ENCODE data around the gene MISP3. TPM values are rescaled to one million over a fixed set of nuclear protein-coding genes. Genes with fewer than 3 reads are reported as not detected.

Gene MISP3
- polyA plus RNA-seq, 4 donors = 6.7 to 9.2 (median 7.6) TPM

GRCh38 chr19:14101003-14101545 is 28.5 kb downstream of the MISP3 start:
- DNase-seq (ENCODE audit: low read depth in 4 of 4, low spot score in 3 of 4) = no peak

GRCh38 chr19:14102102-14102696 is 29.6 kb downstream of the MISP3 start:
- DNase-seq (ENCODE audit: low read depth in 4 of 4, low spot score in 3 of 4) = no peak

GRCh38 chr19:14102756-14103155 is 30.2 kb downstream of the MISP3 start:
- no peak for DNase-seq (ENCODE audit: low read depth in 4 of 4, low spot score in 3 of 4)

- DNase-seq (ENCODE audit: low read depth in 4 of 4, low spot score in 3 of 4) = no peak
Measured at GRCh38 chr19:14103310-14103709, 30.7 kb downstream of the MISP3 start.

GRCh38 chr19:14105680-14106079 is 33.1 kb downstream of the MISP3 start:
- DNase-seq (ENCODE audit: low read depth in 4 of 4, low spot score in 3 of 4) = no peak

- DNase-seq (ENCODE audit: low read depth in 4 of 4, low spot score in 3 of 4) = no peak
Measured at GRCh38 chr19:14106840-14107239, 34.3 kb downstream of the MISP3 start.

- no peak for DNase-seq (ENCODE audit: low read depth in 4 of 4, low spot score in 3 of 4)
Measured at GRCh38 chr19:14107581-14108461, 35.2 kb downstream of the MISP3 start.

- no peak for DNase-seq (ENCODE audit: low read depth in 4 of 4, low spot score in 3 of 4)
Measured at GRCh38 chr19:14110650-14111049, 38.1 kb downstream of the MISP3 start.

- DNase-seq (ENCODE audit: low read depth in 4 of 4, low spot score in 3 of 4) = no peak
Measured at GRCh38 chr19:14111486-14111885, 38.9 kb downstream of the MISP3 start.

- no peak for DNase-seq (ENCODE audit: low read depth in 4 of 4, low spot score in 3 of 4)
Measured at GRCh38 chr19:14112051-14112808, 39.6 kb downstream of the MISP3 start.

- no peak for DNase-seq (ENCODE audit: low read depth in 4 of 4, low spot score in 3 of 4)
Measured at GRCh38 chr19:14112809-14113385, 40.3 kb downstream of the MISP3 start.

GRCh38 chr19:14113762-14114414 is 41.3 kb downstream of the MISP3 start:
- no peak for DNase-seq (ENCODE audit: low read depth in 4 of 4, low spot score in 3 of 4)

GRCh38 chr19:14114439-14114838 is 41.9 kb downstream of the MISP3 start:
- no peak for DNase-seq (ENCODE audit: low read depth in 4 of 4, low spot score in 3 of 4)

GRCh38 chr19:14114854-14115253 is 42.3 kb downstream of the MISP3 start:
- DNase-seq (ENCODE audit: low read depth in 4 of 4, low spot score in 3 of 4) = no peak

- no peak for DNase-seq (ENCODE audit: low read depth in 4 of 4, low spot score in 3 of 4)
Measured at GRCh38 chr19:14115756-14116155, 43.2 kb downstream of the MISP3 start.

- no peak for DNase-seq (ENCODE audit: low read depth in 4 of 4, low spot score in 3 of 4)
Measured at GRCh38 chr19:14116525-14116917, 43.9 kb downstream of the MISP3 start.

- DNase-seq (ENCODE audit: low read depth in 4 of 4, low spot score in 3 of 4) = no peak
Measured at GRCh38 chr19:14116918-14117578, 44.5 kb downstream of the MISP3 start.

- DNase-seq (ENCODE audit: low read depth in 4 of 4, low spot score in 3 of 4) = peak; percentile 96 to 98 (median 97)
Measured at GRCh38 chr19:14117668-14118164, 45.1 kb downstream of the MISP3 start, which contains the start of gene PRKACA. Gene PRKACA (minus strand): TSS chr19:14117762. CDS start chr19:14117547, 215 bp downstream.

Measured in right renal pelvis (tissue), 4 donors.